ENCODE measurements around the gene GNA14. TPM values are rescaled to one million over a fixed set of nuclear protein-coding genes. Genes with fewer than 3 reads are reported as not detected.
"Not testable (repeated sequence)": the region's sequence is repeated elsewhere in the genome, so short reads cannot be mapped to it uniquely, and the experiment has no call there.

The GNA14 gene
- total RNA-seq, 4 donors from 2014 or later, result 2.8 to 7.4 (median 4.5) TPM

GRCh38 chr9:77451507-77451906 is 196.6 kb downstream of the GNA14 start:
- DNase-seq (ENCODE audit: low spot score) (no peak), ATAC-seq (ENCODE audit: low FRiP score) (no peak)
- TF ChIP-seq CTCF (IDR thresholded peaks at IDR 0.05), result no peak

GRCh38 chr9:77450085-77450475 is 198.0 kb downstream of the GNA14 start:
- no peak for DNase-seq (ENCODE audit: low spot score)
- no peak for ATAC-seq (ENCODE audit: low FRiP score)
- TF ChIP-seq CTCF (IDR thresholded peaks at IDR 0.05), result no peak

- no peak for ATAC-seq (ENCODE audit: low FRiP score)
- no peak for DNase-seq (ENCODE audit: low spot score)
- no peak for TF ChIP-seq CTCF (IDR thresholded peaks at IDR 0.05)
Observed at GRCh38 chr9:77449240-77450084, 198.7 kb downstream of the GNA14 start.

GRCh38 chr9:77447646-77448045 is 200.5 kb downstream of the GNA14 start:
- TF ChIP-seq CTCF (IDR thresholded peaks at IDR 0.05), result no peak
- ATAC-seq (ENCODE audit: low FRiP score) (no peak), DNase-seq (ENCODE audit: low spot score) (no peak)

- ATAC-seq (ENCODE audit: low FRiP score), result no peak
- no peak for DNase-seq (ENCODE audit: low spot score)
- TF ChIP-seq CTCF (IDR thresholded peaks at IDR 0.05), result no peak
Observed at GRCh38 chr9:77442436-77442835, 205.7 kb downstream of the GNA14 start.

- DNase-seq (ENCODE audit: low spot score); ATAC-seq (ENCODE audit: low FRiP score): not testable (repeated sequence)
Observed at GRCh38 chr9:77441124-77441523, 207.0 kb downstream of the GNA14 start.

GRCh38 chr9:77440057-77440456 is 208.1 kb downstream of the GNA14 start:
- ATAC-seq (ENCODE audit: low FRiP score), result no peak
- no peak for DNase-seq (ENCODE audit: low spot score)
- TF ChIP-seq CTCF (IDR thresholded peaks at IDR 0.05), result no peak
